Endothelial cell of umbilical vein (primary cell): Measurements from ENCODE around the gene PLEKHA3.

Experiments used
- EZH2 ChIP-seq: IDR thresholded peaks from 2 replicates; pipeline ENCODE4 v1.6.1; 2012; ENCODE audit warnings: borderline replicate concordance, low read depth, mild to moderate bottlenecking, moderate library complexity, low read length, inconsistent platforms; ENCODE audit not compliant: severe bottlenecking
- GATA2 ChIP-seq: IDR thresholded peaks from 2 replicates; pipeline ENCODE4 v1.7.0; 2011; ENCODE audit warnings: low read depth, mild to moderate bottlenecking, moderate library complexity, mixed read lengths, low read length; ENCODE audit not compliant: insufficient read length, insufficient read depth
- JUN ChIP-seq: IDR thresholded peaks from 2 replicates; pipeline ENCODE4 v1.6.1; 2011; ENCODE audit warnings: borderline replicate concordance, low read depth; ENCODE audit not compliant: insufficient read length, insufficient read depth
- MYC ChIP-seq: IDR thresholded peaks from one replicate; pipeline ENCODE4 v1.6.1; 2011; ENCODE audit warnings: mild to moderate bottlenecking, low read depth, low read length
- POLR2A ChIP-seq: IDR thresholded peaks from 2 replicates; pipeline ENCODE4 v1.6.1; 2012; ENCODE audit warnings: low read depth, mild to moderate bottlenecking, control low read depth, low read length
- POLR2AphosphoS5 ChIP-seq: IDR thresholded peaks from 2 replicates; pipeline ENCODE4 v1.6.1; 2012; ENCODE audit warnings: low read depth, mild to moderate bottlenecking, control low read depth, low read length, moderate library complexity; ENCODE audit not compliant: insufficient read depth
- TF ChIP-seq, protein P1 (sequence below), 2 donors: IDR thresholded peaks; 1 replicate in 1 of 2; 2 replicates in 1 of 2; pipeline ENCODE4 v1.5.1; 2011; ENCODE audit warnings: low read length in 2 of 2, mild to moderate bottlenecking in 2 of 2, moderate library complexity in 2 of 2, control low read depth in 1 of 2, inconsistent platforms in 1 of 2, low read depth in 1 of 2; ENCODE audit not compliant: insufficient read depth in 1 of 2; ENCODE audit errors: extremely low read depth in 1 of 2
- TF ChIP-seq, protein P2 (sequence below): IDR thresholded peaks from 2 replicates; pipeline ENCODE4 v1.6.1; 2011; ENCODE audit not compliant: insufficient read depth, insufficient read length

DNA sequence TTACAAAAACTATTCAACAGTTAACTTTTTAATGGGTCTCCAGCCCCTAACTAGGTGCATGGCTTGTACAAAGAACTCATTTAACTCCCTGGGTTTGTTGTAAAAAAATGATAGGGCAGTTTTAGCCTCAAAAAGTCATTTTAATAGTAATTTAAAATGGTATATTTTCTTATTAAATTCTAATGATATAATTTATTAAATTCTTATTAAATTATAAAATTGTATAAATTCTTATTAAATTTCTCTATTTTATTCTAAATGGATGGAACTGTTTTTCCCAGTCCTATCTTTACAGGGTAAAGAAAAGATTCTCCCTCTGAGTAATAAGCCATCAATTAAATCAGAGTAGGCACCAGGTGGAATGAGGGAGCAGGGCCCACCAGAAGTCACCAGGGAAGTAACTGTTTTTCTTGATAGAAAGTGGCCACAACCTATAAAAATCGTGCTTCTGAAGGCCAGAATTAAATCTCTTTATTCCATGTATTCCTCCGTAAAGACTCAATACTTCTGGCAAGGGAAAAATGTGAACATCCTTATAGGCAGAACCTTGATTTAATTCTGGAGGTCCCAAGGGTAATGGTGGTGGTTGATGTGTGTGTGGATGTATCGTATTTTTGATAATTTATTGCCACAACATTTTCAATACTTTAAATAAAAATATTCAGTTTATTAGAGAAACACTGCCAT is 2.7 kb upstream of the PLEKHA3 start:
- TF ChIP-seq, protein P1, sequence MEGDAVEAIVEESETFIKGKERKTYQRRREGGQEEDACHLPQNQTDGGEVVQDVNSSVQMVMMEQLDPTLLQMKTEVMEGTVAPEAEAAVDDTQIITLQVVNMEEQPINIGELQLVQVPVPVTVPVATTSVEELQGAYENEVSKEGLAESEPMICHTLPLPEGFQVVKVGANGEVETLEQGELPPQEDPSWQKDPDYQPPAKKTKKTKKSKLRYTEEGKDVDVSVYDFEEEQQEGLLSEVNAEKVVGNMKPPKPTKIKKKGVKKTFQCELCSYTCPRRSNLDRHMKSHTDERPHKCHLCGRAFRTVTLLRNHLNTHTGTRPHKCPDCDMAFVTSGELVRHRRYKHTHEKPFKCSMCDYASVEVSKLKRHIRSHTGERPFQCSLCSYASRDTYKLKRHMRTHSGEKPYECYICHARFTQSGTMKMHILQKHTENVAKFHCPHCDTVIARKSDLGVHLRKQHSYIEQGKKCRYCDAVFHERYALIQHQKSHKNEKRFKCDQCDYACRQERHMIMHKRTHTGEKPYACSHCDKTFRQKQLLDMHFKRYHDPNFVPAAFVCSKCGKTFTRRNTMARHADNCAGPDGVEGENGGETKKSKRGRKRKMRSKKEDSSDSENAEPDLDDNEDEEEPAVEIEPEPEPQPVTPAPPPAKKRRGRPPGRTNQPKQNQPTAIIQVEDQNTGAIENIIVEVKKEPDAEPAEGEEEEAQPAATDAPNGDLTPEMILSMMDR (IDR thresholded peaks at IDR 0.05; ENCODE audit: extremely low read depth in 1 of 2, insufficient read depth in 1 of 2, low read depth in 1 of 2, low read length in 2 of 2), result no peak
- no peak for TF ChIP-seq JUN
- TF ChIP-seq POLR2A, result no peak
- no peak for TF ChIP-seq GATA2
- TF ChIP-seq EZH2, result no peak
- TF ChIP-seq POLR2AphosphoS5, result no peak
- no peak for TF ChIP-seq MYC
- TF ChIP-seq, protein P2, sequence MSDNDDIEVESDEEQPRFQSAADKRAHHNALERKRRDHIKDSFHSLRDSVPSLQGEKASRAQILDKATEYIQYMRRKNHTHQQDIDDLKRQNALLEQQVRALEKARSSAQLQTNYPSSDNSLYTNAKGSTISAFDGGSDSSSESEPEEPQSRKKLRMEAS, result no peak
